Spleen (tissue), 7 donors: ENCODE results near the gene BARX1.

Source experiments
- CTCF ChIP-seq, 11 experiments: fragments of 200-600 bp in 7 of 11; fragments of 450-650 bp in 4 of 11; sonication (generic) in 4 of 11; IDR thresholded peaks in 8 of 11; conservative IDR thresholded peaks in 3 of 11; 1 replicate in 7 of 11; 2 replicates in 4 of 11; pipeline versions ENCODE4 v1.4.0 to v1.8.0; 2016 to 2021; ENCODE audit warnings: antibody characterized with exemption in 11 of 11, inconsistent platforms in 4 of 11, mild to moderate bottlenecking in 1 of 11
- POLR2A ChIP-seq, 3 donors: fragments of 450-650 bp; IDR thresholded peaks; one replicate each; pipeline ENCODE4 v1.5.1; 2017; ENCODE audit warnings: antibody characterized with exemption in 3 of 3, mild to moderate bottlenecking in 1 of 3
- POLR2AphosphoS5 ChIP-seq, 3 donors: sonication (generic); formaldehyde crosslinking; IDR thresholded peaks; one replicate each; pipeline ENCODE4 v1.5.1; 2017; ENCODE audit warnings: antibody characterized with exemption in 3 of 3
- donor health status: DM: no; HTN: no; CAD: no; lungs with moderate emphysema.
- donor health status: DM: no; HTN: no; CAD: no.
- donor health status: DM: no; HTN: no; CAD: no.

- TF ChIP-seq CTCF (IDR thresholded peaks at IDR 0.05 in 8 of 11, conservative IDR thresholded peaks at IDR 0.05 in 3 of 11) (no peak), POLR2A (IDR thresholded peaks at IDR 0.05) (no peak), POLR2AphosphoS5 (IDR thresholded peaks at IDR 0.05) (no peak)
Measured at GRCh38 chr9:93954434-93955061, 607 bp downstream of the BARX1 start.
